ENCODE measurements around the gene C12orf60.

C12orf60 gene

GRCh38 chr12:14840616-14841015, 37.1 kb downstream of the C12orf60 start:
- DNase-seq, result no peak

GRCh38 chr12:14841761-14842160, 38.3 kb downstream of the C12orf60 start:
- peak; percentile 45 for DNase-seq

DNA sequence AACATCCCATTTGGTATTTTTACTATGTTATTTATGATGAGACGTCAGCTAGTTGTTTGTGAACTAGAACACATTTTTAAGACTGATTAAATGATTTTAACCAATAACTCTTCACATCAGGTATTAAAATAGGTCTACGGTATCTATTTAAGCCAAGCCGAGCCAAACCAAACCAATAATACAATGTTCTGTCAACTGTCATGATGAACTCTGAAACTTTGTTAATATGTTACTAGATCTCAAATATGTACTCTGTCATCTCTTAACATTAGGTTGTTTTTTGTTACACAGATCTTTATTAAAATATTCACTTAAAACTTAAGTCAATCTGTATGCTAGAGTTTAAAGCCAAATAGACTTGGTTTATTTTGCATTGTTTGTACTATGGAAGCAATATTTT, 38.8 kb downstream of the C12orf60 start:
- DNase-seq, result no peak

GRCh38 chr12:14843425-14843887, 40.0 kb downstream of the C12orf60 start, which contains the start of gene ART4:
Gene ART4, minus strand, starts transcription at chr12:14843526. Its CDS starts 413 bp downstream, at chr12:14843113.
- DNase-seq, result no peak

DNA sequence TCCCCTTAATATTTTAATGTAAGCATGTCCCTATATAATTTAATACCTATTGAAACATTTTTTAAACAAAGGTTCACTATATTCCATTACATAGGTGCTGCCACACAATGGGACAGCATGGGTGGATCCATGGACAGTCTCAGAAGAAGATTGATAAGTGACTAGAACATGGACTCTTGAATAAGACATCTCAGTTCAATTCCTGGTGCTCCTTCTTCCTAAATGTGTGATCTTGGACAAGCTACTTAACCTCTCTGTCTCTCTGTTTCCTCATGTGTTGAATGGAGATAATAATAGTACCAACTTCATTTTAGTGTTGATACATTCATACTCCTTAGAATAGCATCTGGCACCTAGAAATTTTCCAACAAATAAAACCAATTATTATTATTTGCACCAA, 40.9 kb downstream of the C12orf60 start:
- DNase-seq, result no peak

GRCh38 chr12:14845350-14845750, 41.9 kb downstream of the C12orf60 start:
- DNase-seq, result peak; percentile 6

- no peak for DNase-seq
Observed at GRCh38 chr12:14846042-14846587, 42.6 kb downstream of the C12orf60 start.

- DNase-seq, result no peak
Observed at GRCh38 chr12:14846876-14847580, 43.6 kb downstream of the C12orf60 start.

DNA sequence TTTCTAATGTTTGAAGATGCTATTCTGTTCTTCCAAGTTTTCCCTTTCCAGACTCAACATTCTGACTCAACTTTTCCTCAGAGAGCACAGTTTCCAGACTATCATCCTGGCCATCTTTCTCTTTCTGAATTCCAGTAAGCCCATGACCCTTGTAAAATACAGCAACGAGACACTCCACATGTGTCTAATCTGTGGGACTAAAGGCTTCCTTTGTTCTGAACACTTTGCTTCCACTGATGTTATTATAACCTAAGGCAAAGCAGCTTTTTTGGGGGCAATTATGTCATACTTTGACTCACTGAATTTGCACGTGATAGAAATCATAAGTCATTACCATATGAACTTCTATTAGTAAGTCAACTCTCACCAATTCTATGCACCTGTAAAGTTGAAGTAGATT, 46.2 kb downstream of the C12orf60 start:
- DNase-seq, result peak; percentile 8

DNA sequence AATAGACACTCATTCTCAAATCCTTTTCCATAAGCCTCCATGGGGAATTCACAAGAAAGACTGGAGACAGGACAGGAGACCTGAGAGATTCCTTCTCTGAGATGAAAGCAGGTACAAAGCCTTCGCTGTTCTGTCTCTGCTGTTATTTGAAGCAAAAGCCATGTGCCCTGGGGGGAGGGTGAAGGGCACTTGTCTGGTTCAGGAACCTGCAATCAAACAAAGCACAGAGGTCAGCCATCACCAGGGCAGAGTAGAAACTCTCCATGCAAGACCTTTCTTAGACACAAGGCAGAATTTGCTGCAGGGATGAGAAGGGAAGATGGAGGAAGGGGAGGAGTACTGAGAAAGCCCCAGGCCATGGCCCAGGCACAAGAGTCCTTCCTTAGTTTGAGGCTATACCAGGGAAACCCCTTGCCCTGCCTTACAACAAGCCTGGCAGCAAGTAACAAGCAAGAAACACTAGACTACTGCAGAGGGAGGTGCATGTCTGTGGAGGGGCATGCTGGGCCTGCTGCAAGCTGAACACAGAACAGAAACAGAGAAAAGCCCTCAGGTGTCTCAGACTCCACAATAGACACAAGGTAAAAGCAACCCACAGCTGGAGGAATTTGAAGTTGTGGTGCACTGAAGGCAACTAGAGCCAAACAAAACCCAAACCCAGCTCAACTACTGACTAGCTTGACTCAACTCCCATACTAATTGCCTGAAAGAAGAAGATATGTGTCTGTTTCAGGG, 47.6 kb downstream of the C12orf60 start:
- DNase-seq, result no peak

DNA sequence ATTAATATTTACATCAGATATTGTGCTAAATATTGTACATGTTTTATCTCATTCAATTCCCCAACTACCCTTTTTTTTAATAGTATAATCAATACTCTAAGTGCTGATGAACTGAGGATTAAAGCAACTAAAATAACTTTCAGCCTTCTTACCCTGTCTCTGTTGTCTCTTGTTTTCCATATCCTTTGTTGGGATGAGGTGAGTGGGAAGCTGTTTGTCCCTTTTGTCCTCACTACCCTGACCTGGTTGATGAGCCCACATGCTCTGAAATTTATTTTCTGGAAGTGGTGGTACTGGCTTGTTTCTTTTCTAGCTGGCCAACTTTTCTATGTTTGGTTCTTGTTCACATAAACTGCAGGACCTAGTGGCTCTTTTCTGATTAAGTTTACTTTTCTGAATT, 49.4 kb downstream of the C12orf60 start:
- DNase-seq, result no peak

DNA sequence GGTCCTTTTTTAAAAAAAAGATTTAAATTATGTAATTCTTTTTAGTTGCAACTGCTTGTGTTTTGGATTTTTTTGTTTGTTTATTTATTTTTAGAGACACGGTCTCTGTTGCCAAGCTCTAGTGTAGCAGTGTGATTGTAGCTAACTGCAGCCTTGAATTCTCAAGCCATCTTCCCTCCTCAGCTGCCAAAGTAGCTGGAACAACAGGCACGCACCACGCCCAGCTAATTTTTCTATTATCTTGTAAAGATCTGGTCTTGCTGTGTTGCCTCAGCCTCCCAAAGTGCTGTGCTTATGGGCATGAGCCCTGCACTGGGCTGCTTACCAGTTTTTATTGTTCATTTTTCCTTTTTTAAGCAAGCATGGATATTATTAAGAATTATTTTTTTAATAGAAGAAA, 50.5 kb downstream of the C12orf60 start:
- no peak for DNase-seq

- DNase-seq, result no peak
Observed at GRCh38 chr12:14854586-14855183, 51.2 kb downstream of the C12orf60 start.

DNA sequence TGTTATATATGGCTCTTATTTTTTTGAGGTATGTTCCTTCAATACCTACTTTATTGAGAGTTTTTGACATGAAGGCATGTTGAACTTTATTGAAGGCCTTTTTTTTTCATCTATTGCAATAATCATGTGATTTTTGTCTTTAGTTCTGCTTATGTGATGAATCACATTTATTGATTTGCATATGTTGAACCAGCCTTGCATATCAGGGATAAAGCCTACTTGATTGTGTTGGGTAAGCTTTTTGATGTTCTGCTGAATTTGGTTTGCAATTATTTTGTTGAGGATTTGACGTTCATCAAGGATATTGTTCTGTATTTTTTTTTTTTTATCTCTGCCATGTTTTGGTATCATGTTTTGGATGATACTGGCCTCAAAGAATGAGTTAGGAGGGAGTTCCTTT, 55.0 kb downstream of the C12orf60 start:
- DNase-seq, result no peak

GRCh38 chr12:14860490-14860889, 57.0 kb downstream of the C12orf60 start:
- DNase-seq, result no peak

- no peak for DNase-seq
Observed at GRCh38 chr12:14868916-14869506, 65.5 kb downstream of the C12orf60 start.

- DNase-seq, result no peak
Observed at GRCh38 chr12:14871247-14871646, 67.8 kb downstream of the C12orf60 start.

DNA sequence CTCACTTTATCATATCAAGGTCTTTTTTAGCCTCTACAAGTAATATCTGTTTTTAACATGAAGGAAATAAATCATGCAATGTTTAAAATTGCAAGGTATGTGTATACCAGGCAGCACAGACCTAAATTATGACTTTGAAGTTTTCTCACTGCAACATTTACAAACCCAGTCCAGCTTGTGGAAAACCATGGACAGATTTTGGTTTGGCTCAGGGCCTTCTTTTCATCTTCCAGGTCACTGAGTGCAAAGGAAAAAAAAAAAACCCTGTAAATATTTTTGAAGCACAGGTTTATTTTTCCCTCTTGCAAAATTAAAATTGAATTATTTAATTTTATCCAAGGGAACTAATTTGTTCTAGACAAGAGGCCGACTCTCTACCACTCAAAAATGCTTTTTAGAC, 68.4 kb downstream of the C12orf60 start:
- DNase-seq, result no peak

DNA sequence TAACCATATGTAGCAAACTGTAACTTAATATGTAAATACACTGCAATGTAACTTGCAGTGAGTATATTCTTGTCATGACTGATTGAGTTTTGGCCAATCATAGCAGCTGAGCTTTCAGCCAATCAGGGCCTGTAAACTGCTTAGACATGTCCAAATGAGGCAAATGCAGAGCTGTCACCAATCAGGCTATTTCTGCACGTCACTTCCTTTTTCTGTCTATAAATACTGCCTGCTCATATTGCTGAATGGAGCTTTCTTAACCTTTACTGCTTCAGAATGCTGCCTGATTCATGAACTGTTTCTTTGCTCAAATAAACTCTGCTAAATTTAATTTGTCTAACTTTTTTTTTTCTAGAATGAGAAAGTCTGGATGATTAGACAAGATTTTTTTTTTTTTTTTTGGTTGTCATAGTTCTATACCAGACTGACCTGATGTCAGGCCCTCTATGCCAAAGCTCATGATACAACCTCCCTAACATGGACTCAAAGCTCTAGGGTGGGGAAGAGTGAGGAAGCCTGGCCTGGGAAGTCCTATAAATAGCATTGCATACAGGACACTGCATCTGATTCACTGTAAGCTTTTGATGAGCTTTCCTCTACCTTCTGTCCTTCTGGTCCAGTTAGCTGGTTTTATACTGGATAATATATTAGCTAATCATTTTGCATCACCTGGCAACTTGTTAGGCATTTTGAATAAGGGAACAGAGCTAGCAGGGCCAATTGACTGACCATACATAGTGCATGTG, 70.1 kb downstream of the C12orf60 start:
- no peak for DNase-seq

Measured in T1000 (cell line).